Femur (tissue), 1 donor: ENCODE data around the gene NXNL1.

Source experiments
- DNase-seq: peaks from one replicate; pipeline ENCODE4 v3.0.0-alpha.2; 2017

NXNL1 gene

DNA sequence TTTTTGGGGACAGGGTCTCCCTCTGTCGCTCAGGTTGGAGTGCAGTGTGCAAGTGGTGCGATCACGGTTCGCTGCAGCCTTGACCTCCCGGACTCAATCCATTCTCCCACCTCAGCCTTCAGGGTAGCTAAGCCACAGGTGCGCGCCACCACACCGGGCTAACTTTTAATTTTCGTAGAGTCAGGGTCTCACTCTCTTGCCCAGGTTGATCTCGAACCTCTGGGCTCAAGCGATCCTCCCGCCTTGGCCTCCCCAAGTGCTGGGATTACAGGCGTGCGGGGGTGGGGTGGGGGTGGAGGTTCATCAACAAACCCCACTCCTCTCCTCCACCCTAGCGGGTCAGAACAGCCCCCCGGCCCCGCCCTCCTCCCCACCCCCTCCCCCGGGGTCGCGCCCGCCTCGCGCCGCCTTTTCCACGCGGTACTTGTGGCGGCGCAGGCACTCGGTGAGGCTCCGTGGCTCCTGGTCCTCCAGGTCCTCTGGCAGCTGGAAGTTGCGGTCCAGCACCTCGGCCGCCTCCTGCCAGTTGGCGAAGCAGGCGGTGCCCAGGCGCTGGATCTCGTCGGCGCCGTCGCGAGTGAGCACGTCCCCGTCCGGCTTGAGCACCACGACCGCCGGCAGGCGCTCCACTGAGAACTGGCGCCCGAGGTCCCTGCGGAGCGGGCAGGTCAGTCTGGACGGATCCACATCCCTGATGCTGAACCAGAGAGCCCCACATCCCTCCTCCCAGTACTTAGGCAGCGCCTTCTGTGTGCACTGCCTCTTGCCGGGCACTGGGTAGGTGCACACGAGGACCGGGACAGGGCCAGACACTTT lies 5.2 kb downstream of the NXNL1 start:
- no peak for DNase-seq

DNA sequence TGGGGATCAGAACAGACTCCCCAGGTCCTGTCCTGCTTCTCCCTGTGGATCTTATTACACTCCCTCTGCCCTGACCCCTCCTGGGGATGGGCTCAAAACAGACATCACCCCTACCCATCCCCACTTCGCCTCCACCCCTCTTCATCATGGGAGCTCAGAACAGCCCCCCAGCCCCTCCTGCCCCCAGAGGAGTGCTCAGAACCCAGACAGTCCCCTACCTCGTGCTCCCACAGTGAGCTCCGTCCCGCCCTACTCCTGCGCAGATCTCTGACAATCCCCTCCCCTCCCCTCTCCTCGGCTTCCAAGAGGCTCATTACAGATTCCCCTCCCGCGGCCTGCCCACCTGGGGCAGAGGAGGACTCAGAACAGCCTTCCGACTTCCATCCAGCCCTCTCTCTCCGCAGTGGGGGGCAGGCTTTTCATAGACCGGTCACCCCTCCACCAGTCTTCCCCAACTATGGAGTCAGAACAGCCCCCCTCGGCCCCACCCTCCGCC lies 6.1 kb downstream of the NXNL1 start:
- DNase-seq, result no peak

GRCh38 chr19:17451820-17452219 lies 8.9 kb downstream of the NXNL1 start:
- no peak for DNase-seq

GRCh38 chr19:17450264-17451075 lies 10.3 kb downstream of the NXNL1 start:
- DNase-seq, result no peak

GRCh38 chr19:17448131-17448967 lies 12.4 kb downstream of the NXNL1 start, which contains the start of gene TMEM221:
TSS of gene TMEM221 (minus strand) at chr19:17448668. CDS start at chr19:17448462, 206 bp downstream.
- peak; percentile 62 for DNase-seq

- DNase-seq, result no peak
These were observed 13.0 kb downstream of the NXNL1 start for GRCh38 chr19:17447704-17448130.

- no peak for DNase-seq
These were observed 15.1 kb downstream of the NXNL1 start for GRCh38 chr19:17445526-17446165.

DNA sequence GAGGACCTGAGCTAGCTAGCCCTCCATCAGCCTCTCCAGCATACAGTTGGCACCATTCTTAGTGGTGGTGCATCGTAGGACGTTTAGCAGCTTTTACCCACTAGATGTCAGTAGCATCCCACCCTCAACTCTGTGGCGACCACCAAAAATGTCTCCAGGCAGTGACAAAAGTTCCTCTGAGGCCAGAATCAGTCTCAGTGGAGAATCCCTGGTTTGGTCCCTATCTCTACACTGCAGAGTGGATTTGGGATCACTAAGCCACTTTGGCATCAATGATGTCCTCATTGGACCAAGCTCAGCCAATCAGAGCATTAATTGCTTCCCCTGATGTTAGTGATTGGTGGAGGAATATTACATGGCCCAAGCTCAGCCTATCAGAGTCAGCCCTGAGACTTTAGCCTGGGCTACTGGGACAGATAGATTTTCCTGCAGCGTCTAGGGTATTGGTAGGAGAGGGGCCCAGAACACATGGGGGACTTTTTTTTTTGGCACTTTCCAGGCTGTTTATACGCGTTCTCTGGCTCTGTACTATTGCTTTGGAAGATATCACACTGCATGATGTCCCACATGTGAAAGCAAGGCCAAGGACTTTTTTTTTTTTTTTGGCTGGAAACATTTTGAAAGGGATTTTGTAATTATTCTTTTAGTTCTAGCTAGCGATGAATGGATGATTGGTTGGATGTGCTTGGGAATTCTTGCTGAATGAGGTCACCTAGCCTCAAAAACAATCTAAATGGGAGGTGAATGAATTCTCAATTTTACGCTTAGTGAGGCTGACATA lies 19.3 kb downstream of the NXNL1 start:
- DNase-seq, result no peak

DNA sequence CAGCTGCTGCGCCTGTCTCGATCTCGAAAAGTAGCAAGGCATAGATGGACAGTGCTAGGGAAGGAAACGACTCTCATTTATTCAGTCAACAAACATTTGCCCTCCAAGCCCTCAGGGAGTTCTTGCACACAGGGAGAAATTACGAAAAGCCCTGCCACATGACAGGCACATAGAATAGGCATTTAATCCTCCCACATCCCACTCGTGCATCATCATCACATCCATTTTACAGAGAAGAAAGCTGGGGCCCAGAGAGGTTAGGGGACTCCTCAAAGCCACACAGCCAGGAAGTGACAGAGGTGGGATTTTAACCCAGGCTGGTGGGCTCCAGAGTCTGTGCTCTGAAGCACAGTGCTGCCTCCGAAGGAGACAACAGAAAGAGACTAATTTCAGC lies 23.9 kb downstream of the NXNL1 start:
- no peak for DNase-seq

- DNase-seq, result no peak
These were observed 24.4 kb downstream of the NXNL1 start for GRCh38 chr19:17436094-17436873.

GRCh38 chr19:17435218-17435617 lies 25.5 kb downstream of the NXNL1 start:
- no peak for DNase-seq

GRCh38 chr19:17431417-17431816 lies 29.3 kb downstream of the NXNL1 start:
- no peak for DNase-seq

DNA sequence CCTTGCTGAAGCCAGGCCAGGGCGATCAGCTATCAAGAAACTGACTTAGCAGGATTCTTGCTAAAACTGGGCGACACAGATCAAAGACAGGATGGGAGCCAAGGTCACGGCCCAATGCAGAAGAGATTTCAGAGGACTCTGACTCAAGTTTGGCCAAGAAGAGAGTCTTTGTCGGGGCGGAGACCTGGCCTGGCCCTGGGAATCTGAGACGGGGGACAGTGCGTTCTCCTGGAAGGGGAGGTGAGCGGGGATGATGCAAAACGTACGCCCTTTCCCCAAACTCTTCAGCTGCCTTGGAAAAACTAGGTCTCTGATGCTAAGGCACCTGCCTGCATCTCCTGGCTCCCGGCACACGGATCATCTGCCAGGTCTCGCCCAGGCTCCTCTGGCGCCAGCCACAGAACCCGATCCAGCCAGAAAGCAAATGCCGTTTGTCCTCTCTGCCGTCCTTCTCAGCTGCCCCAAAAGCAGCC lies 31.0 kb downstream of the NXNL1 start:
- no peak for DNase-seq

DNA sequence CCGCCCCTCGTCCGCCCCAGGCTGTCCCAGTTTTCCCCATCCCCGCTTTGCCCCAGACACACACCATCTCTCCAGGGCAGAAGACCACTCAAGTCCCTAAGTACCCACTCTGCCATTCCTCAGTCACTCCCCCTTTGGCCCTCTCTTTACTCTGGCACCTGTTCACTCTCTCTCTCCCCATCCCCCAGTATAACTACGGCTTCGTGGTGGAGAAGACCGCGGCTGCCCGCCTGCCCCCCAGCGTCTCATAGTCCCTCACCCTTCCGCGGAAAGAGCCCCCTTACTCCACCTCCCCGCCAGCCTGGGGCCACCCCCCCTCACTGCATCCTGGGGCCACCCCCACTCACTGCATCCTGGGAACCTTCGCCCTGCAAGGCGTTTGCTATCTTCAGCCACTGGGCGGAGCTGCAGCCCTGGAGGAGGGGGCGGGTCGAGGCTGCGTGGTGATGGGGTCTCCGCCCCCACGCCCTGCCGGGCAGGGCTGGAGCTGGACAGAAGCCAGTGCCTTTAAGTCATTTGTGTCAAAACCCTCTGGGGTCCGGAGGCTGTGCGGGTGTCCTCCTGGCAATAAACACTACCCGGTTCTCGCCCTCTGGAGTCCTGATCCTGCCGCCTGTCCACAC lies 35.9 kb downstream of the NXNL1 start:
- peak; percentile 64 for DNase-seq

DNA sequence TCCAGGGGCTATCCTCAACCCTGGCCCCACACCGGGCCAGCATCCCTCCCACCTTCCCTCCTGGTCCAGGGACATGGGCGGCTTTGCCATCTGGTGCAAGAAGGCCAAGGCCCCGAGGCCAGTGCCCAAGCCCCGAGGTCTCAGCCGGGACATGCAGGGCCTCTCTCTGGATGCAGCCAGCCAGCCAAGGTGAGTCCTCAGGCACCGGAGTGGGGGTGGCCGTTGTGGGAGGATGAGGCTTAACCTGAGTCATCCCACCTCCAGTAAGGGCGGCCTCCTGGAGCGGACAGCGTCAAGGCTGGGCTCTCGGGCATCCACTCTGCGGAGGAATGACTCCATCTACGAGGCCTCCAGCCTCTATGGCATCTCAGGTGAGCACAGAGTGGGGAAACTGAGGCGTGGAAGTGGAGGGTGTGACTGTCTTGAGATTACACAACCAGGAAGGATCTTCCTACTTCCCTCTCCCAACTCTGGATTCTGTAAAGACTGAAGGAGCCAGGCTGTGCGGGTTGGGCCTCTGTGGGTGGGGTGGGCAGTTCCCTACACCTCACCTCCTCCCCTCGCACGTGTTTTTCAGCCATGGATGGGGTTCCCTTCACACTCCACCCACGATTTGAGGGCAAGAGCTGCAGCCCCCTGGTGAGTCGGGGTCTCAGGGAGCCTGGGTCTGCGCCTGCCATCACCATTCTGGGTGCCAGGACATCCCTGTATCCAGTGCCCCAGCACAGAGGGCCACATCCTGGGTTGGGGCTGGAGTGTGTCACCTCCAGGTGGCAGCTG lies 37.1 kb downstream of the NXNL1 start:
- no peak for DNase-seq

DNA sequence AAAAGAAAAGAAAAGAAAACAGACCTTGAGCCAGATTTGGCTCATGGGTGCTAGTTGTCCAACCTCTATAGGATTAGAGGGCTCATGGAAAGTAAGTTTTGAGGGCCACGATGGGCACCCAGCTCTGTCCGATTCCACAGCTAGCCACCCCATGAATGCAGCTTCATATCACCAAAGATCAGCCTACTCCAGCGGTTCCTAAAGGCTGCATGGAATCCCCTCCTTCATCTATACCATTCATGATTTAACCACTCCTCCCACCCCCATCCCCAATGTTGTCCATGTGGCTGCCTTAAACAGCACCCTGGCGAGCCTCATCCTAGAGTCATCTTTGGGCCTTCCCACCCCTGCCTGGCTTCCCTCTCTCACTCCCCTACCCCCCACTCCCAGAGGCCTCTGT lies 38.8 kb downstream of the NXNL1 start:
- DNase-seq, result no peak

DNA sequence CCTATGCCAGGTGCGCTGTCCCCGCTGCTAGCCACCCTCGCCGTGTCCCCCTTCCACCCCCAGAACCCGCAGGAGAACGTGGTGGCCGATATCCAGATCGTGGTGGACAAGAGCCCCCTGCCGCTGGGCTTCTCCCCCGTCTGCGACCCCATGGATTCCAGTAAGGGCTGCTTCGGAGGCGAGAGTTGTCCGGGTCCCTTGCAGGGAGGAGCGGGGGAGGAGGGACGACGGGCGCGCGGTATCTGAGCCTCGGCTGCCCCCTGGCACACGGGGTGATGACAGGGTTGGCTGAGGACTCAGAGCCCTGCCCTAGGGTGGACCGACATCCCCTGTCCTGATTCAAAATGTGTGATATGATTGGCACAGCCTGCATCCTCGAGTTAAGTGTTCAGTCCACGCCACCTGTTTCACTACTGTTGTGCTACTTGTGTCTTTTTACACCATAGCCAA lies 40.2 kb downstream of the NXNL1 start:
- peak; percentile 74 for DNase-seq

GRCh38 chr19:17419621-17420474 lies 40.9 kb downstream of the NXNL1 start, which contains the start of gene MVB12A:
TSS of gene MVB12A (plus strand) at chr19:17420047. CDS start at chr19:17420136, 89 bp downstream.
- peak; percentile 99 for DNase-seq
